NCI-H2196 (cell line): ENCODE measurements around the gene CIDEA.
"Not testable (repeated sequence)": the region's sequence is repeated elsewhere in the genome, so short reads cannot be mapped to it uniquely, and the experiment has no call there.

Experiments used
- DNase-seq: peaks from one replicate; lab custom pipeline; 2025; ENCODE audit not compliant: unreplicated experiment; lab: John Stamatoyannopoulos, UW

The CIDEA gene, protein sequence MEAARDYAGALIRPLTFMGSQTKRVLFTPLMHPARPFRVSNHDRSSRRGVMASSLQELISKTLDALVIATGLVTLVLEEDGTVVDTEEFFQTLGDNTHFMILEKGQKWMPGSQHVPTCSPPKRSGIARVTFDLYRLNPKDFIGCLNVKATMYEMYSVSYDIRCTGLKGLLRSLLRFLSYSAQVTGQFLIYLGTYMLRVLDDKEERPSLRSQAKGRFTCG

DNA sequence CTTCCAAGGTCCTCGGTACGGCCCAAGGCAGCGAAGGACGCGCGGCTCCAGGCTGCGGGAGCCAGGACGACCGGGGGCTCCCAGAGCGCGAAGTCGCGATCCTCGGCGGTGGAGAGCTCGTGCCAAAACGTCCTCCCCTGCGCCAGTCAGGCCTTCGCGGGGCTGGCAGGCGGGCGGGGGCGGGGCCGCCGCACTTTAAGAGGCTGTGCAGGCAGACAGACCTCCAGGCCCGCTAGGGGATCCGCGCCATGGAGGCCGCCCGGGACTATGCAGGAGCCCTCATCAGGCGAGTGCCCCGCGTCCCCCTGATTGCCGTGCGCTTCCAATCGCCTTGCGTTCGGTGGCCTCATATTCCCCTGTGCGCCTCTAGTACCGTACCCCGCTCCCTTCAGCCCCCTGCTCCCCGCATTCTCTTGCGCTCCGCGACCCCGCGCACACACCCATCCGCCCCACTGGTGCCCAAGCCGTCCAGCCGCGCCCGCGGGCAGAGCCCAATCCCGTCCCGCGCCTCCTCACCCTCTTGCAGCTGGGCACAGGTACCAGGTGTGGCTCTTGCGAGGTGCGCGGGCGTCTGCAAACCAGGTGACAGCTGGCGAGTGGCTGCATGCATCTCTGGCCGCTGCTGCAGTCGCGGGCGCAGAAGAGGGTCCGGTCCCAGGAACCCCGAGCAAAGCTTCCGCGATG lies at the start of gene CIDEA:
Gene CIDEA, plus strand, starts transcription at position 226 of the 684 bp plus-strand sequence. Its CDS starts 23 bp downstream, at position 249.
- no peak for DNase-seq

DNA sequence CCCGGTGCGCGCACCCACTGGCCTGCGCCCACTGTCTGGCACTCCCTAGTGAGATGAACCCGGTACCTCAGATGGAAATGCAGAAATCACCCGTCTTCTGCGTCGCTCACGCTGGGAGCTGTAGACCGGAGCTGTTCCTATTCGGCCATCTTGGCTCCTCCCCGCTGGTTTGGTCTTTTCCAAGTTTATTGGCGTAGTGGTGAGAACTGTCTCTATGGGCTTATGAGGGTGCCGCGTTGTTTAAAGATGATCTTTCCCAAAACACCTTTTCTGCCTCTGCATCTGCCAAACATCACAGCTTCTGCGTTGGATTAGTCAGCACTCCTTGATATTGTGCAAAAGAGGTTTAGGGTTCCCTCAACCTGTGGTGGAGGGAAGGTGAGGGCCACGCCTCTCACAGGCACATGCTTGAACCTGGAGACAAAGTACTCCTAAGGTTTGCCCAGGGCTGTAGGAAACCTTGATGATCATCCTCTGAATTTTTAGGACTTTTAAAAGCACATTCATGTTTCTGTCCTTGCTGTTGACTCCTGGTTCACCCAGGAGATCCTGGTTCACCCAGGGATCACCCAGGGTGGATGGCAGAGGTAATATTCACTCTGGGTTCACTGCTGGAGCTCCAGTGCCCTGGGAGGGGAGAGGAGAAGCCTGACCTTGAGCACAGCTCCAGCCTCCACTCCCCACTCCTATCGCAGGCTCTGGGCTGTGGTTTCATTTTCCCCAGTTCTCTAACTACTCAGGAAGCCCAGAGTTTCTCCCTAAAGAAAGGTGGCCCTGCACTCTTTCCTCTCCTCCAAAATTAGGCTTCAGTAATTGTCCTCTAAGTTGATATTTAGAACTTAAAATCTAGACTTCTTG lies 45.6 kb upstream of the CIDEA start:
- not testable (repeated sequence) for DNase-seq

DNA sequence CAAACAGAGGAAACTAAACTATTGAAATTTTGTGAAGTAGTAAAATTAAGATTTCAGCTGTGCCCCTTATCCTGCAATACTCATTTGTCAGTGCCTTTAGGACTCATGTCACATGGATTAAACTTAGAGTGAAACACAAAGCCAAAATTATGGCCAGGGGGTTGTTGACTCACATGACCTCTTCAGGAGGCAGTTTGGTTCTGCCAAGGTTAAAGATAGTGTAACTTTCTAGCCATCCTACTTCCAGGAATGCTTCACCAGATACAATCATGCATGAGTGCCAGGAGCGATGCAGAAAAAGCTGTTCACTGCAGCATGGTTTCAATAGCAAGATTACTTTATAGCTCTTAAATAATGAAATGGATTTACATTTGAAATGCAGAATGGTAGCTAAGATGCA lies 41.9 kb upstream of the CIDEA start:
- DNase-seq, result not testable (repeated sequence)

DNA sequence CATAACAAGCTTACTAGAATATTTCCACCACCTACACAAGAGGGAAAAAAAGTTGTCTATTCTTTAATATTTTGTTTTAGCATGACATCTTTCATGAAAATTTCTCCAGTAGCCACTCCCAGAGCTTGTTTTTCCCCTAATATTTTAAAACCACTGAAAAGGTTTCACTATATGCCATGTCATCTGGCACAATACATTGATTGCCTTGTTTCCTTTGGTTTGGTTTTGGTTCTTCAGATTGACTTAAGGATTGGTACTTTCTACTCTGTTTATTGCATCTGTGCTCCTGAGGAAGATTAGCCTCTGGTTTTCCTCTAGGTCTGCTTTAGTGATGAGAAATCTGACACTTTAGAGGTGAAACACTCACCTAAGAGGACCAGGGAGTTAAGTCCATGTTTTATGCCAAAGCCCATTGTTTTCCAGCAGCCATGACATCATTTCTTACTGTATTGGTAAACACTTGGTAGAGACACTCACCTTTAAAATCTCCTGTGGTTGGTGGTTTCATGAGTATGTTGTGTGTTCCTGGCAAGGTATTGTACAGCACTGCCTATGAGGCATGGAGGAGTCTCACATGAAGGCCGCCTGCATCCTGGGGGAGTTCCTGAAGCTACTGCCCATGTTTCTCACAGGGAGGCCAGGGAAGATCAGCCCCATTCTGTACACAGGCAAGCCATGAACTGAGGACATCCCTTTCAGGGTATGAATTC lies 39.7 kb upstream of the CIDEA start:
- peak; percentile 50 for DNase-seq

DNA sequence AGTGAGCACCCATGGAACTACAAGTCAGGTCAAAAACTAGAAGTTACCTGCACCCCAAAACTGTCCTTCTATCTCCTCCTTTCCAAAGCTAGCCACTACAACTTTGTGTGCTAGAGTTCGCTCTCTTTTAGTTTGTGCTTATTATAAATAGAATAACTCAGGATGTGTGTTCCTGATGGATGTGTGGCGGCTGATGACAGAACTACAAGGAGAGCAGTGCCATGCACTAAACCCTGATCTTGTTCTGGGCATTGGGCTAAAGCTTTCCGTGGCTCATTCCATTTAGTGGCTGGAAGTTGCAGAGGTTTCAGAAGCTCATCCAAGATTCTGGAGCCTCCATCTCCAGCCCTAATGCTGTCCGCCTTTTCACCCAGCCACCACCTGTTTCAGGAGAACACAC lies 37.7 kb upstream of the CIDEA start:
- not testable (repeated sequence) for DNase-seq

DNA sequence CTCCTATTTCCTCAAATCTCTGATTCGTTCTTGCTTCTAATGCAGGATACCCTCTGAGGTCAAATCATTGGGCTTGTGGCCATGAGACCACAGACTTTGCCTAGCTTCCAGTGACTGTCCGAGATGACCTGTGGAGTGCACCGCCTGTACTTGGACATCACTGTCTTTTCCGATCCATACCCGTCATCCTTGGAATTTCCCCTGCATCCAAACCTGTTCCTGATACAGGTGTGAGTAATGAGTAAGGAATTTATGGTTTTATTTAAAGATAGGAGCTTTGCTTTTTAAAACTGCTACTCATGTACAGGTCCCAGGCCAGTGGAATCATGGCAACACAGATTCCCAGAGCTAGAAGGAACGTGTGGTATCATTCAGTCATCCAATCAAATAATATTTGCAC lies 35.6 kb upstream of the CIDEA start:
- not testable (repeated sequence) for DNase-seq

DNA sequence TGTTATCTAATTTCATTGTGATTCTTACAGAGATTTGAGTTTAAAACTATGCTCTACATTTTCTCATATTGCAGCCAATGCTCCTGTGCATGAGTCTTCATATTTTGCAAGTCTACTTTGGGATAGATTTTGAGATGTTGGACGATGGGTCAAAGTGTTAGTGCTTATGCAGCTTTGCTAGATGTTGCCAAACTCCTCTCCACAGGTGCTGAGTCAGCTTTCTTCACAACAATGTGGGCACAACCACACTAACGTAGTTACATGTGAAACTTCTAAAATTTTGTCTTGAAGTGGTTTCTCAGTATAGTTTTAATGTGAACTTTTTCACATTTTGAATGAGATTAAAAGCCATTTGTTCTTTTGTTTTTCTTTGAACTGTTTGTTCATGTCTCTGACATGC lies 32.1 kb upstream of the CIDEA start:
- not testable (repeated sequence) for DNase-seq

DNA sequence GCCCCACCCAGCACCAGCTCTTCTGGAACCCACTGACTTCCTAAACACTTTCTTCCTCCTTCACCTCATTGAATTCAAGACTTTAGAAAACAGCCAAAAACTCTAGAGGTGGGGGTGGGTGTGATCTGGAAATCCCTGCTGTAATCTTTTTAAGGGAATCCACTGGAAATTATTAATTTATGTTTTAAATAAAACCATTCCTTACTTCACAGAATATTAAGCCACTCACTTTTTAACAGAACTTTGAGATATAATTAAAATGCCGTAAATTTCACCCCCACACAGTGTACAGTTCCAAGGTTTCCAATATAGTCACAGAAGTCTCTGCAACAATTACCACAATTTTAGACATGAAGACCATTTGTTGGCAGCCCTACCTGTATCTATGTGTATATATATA lies 30.8 kb upstream of the CIDEA start:
- DNase-seq, result not testable (repeated sequence)

DNA sequence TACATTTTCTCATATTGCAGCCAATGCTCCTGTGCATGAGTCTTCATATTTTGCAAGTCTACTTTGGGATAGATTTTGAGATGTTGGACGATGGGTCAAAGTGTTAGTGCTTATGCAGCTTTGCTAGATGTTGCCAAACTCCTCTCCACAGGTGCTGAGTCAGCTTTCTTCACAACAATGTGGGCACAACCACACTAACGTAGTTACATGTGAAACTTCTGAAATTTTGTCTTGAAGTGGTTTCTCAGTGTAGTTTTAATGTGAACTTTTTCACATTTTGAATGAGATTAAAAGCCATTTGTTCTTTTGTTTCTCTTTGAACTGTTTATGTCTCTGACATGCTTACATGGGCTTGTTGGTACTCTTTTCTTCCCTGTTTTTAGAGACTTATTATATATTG lies 27.4 kb upstream of the CIDEA start:
- not testable (repeated sequence) for DNase-seq

DNA sequence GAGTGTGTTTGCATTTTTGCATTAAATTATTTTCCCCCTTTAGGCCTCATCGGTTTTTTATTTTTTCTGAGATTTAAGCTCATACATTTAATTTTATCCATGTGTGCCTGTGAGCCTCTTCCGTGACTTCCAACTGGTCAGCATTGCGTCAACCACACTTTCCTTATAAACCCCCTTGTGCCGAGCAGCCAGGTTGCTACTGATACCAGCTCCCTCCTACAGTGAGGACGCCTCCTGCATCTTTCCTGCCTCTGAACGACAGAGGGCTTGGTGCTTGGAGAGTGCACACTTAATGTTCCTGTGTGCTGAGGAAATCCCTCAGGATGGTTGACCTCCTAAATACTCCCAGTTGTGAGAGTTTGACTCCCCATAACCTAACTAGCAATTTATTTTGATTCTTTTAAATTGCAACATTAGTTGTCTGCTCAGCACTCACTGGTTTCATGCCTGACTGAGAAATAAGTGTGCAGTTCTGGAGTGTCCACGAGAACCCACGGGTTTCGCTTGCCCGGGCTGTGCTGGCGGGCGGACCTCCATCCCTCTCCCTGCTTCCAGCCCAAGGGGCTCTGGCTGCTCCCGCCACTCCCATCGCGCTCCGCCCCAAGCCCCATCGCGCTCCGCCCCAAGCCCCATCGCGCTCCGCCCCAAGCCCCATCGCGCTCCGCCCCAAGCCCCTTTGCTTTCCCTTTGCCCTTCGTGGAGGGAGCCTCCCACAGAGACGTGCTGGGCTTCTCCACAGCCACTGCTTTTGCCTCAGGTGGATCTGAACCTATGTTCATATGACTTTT lies 26.6 kb upstream of the CIDEA start:
- DNase-seq, result not testable (repeated sequence)

DNA sequence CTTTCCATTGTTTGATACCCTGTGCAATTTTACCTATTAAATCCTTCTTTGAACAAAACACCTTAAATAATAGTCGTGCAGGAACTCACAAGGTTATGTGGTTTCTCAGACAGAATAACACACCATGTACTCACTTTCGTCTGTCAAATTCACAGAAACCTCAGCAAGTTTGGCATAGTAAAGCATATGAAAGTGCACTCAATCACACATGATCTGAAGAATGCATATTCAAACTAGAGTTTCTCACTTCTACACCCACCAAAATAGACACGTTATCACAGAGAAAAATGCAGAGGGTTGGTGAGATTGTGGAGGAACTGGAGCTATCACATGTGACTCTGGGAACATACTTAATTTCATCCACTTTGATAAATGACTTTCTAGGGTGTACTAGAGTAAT lies 25.9 kb upstream of the CIDEA start:
- DNase-seq, result not testable (repeated sequence)

DNA sequence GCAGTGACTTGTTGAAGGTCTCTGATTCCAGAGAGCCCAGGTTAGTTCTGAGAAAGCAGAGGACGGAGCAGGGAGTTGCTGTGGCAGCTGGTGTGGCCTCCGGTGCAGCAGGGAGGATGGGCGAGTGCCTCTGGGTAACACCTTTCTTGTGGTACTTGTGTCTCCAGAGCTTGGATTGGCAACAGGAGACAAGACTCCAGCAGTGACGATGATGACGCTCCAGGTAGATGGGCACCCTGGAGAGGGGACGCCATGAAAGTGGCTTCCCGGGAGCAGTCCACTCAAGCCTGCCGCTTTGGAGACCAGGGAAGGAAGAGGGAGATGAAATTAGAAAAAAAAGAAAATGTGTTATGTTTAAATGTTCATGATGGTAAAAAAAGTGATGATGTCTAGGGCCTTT lies 23.6 kb upstream of the CIDEA start:
- not testable (repeated sequence) for DNase-seq

DNA sequence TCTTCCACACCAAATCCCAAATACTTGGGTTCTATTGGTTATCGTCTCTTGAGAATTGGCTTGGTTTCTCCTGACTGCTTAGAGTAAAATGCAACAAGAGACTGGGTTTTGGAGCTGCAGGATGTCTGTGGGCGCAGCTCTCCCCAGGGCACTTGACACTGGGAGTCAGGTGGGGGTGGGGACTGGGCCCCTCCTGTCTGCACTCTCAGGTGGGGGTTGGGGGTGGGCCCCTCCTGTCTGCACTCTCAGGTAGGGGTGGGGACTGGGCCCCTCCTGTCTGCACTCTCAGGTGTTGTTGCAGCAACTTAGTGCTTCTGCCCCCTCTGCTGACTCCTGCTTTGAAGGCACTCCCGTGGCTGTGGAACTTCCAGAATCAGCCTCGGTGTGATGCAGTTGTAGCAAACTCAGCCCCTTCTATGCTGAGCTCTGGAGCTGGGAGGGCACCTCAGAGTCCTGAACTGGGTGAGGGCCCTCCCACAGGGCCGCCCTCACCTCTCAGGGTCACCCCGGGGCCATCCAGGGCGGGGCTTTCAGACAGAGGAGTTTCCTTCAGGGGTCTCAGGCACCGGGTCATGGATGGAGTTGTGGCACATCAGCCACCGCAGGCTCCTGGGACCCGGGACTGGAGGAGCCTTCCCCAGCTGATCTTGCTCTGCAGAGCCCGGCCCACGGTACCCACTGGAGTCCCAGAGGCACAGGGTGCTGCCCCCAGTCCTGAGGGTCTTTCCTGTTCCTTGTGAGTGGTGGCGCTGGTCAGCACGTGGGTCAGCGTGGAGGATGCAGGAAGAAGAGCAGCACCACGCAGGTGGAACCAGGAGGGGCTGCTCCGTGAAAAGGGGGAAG lies 22.9 kb upstream of the CIDEA start:
- no peak for DNase-seq

DNA sequence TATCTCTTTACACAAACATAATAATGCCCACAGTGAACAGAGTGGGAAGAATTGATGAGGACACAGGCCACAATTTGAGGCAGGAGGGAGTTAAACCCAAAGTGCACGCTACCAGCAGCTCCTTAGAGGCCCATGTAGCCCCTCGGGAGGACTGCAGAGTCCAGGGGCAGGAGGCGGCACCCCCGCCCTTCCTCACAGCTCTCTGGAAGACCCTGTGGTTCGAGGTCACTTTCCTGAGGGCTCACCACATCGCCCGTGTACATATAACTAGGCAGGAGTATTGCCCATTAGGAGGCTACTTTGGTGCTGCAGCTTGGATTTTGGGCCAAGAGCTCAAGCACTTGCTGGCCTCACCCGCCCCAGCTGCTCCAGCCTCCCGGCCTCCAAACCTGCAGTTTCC lies 22.2 kb upstream of the CIDEA start:
- no peak for DNase-seq

DNA sequence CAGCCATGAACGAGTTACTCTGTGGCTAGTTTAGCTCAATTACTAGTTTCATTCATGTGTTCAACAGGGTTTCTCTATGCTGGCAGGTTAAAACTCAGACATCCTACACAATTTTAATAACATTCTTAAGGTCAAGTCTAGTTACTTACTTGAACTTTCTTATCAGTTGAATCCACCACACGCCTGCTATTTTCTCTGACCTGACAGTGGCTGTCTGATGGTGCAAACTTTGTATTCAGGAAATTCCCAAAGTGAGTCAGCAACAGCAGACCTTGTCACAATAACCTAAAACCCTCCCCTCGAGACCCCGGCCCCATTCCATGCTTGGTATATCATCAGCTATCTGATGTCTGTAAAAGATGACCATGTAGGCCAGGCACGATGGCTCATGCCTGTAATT lies 20.8 kb upstream of the CIDEA start:
- DNase-seq, result no peak

DNA sequence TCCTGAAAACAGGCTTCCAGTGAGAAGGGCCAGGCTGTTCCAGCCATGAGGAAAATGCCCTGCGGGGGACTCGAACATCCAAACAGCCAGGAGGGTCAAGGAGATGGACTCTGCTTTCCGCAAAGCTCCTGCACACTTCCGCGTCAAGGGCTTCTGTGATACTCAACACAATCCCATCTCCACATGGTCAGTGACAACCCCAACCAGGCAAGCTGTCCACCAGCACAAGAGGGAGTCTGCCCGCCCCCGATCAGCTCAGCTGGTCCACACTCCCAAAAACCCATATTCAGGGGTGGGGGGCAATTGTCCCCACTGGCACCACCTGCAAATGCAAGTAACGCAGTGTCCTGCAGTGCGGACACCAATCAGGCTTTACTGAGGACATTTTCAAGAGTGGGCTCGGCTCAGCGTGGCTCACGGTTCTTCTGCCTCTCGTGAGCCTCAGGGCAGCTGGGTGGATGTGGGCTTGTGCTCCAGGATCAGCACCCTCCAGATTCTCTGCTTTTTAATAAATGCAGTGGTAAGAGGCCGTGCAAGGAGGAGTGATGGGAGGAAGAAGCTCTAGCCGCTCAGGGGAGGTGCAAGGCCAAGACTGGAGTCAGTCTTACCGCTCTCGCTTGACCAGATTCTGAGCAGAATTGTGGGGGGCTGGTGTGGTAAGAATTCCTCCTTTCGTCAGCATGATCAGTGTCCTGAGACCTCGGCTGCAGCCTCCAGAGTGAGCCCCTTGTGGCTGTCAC lies 19.5 kb upstream of the CIDEA start:
- no peak for DNase-seq

DNA sequence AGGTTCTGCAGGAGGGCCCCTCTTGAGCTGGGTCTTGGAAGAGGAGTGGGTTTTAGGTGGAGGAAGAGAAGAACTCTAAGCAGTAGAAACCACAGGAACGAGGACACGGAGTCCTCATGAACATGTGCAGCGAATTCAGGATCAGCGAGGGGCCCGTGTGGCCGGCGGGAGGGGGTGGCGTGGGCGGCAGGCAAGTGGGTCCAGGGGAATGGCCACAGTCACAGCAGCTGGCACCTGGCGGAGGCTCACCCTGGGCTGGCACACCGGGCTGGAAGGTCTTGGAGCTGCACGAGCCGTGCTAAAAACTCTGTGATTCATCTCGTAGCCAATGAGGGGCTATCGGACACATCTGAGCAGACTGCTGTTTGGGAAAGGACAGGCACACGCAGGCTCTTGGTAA lies 18.0 kb upstream of the CIDEA start:
- DNase-seq, result no peak

DNA sequence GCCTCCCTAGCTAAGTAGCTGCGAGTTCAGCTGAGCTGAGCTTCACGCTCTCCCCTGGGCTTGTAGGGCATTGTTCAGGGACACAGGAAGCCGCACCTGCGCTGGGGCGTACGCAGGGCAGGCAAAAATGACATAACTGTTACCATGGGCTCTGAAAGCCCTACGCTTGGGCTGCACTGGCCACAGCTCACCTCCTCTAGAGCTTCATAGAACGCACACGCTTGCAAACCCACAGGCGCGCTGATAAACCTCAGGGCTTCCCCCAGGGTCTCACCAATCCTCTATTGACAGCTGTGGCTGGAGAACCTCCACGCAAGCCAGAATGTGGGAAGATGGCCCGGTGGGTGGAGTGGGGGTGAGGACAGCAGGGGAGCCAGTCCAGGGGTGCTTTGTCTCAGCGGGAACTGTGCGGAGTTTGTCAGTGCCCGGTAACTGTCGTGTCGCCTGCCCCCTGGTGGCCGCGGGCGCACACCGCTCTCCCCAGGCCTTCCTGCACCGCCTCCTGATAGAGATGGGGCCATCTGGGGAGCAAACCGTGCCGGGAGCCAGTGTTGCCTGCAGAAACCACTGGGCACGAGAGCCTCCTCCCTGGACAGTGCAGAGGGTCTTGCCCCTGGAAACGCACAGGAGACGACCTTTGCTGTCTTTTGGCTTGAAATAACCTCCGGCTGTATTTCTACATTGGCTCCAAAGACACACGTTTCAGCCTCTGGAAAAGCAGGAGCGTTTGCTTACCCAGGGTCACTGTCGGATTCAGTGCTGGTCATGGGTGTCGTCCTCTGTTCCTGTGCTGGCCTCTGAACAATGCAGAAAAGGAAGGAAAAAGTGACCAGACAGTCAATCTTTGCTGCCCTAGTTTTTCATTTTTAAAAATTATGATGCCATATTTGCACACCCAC lies 17.0 kb upstream of the CIDEA start:
- peak; percentile 72 for DNase-seq
